Activated CD4-positive, alpha-beta T cell treated with anti-CD3 and anti-CD28 coated beads, Interleukin-2, amount 10 ng/mL, durations not matched to agents 24 days and 14 days (primary cell): ENCODE measurements around the gene RAB27A. TPM values are rescaled to one million over a fixed set of nuclear protein-coding genes. Genes with fewer than 3 reads are reported as not detected.
"Not testable (repeated sequence)": the region's sequence is repeated elsewhere in the genome, so short reads cannot be mapped to it uniquely, and the experiment has no call there.

ENCODE experiments used
- DNase-seq: peaks from one replicate; pipeline ENCODE4 v3.0.0; 2022
- H3K27ac Mint-ChIP-seq: one replicate; pipeline ENCODE4 v1.8.0; 2022; ENCODE audit warnings: mild to moderate bottlenecking, mixed read lengths
- H3K27me3 Mint-ChIP-seq: one replicate; pipeline ENCODE4 v1.8.0; 2022; ENCODE audit warnings: mixed read lengths
- H3K36me3 Mint-ChIP-seq: one replicate; pipeline ENCODE4 v1.8.0; 2022; ENCODE audit warnings: low read depth, mild to moderate bottlenecking, mixed read lengths
- H3K4me1 Mint-ChIP-seq: one replicate; pipeline ENCODE4 v1.8.0; 2021; ENCODE audit warnings: mixed read lengths
- H3K4me3 Mint-ChIP-seq: one replicate; pipeline ENCODE4 v1.8.0; 2022; ENCODE audit warnings: mild to moderate bottlenecking, moderate library complexity, mixed read lengths
- H3K9me3 Mint-ChIP-seq: one replicate; pipeline ENCODE4 v1.8.0; 2021; ENCODE audit warnings: mixed read lengths
- intact Hi-C: fragments of 100-400 bp; cut with micrococcal nuclease; formaldehyde crosslinking; loops from one replicate; pipeline ENCODE4 v1.15.1; 2023
- total RNA-seq: library from RNA; stranded (reverse); gene quantifications from 2 replicates; pipeline ENCODE4 v1.2.3, GENCODE V29; 2022

Gene RAB27A
- 98.8 and 100 TPM in 2 replicates for total RNA-seq

DNA sequence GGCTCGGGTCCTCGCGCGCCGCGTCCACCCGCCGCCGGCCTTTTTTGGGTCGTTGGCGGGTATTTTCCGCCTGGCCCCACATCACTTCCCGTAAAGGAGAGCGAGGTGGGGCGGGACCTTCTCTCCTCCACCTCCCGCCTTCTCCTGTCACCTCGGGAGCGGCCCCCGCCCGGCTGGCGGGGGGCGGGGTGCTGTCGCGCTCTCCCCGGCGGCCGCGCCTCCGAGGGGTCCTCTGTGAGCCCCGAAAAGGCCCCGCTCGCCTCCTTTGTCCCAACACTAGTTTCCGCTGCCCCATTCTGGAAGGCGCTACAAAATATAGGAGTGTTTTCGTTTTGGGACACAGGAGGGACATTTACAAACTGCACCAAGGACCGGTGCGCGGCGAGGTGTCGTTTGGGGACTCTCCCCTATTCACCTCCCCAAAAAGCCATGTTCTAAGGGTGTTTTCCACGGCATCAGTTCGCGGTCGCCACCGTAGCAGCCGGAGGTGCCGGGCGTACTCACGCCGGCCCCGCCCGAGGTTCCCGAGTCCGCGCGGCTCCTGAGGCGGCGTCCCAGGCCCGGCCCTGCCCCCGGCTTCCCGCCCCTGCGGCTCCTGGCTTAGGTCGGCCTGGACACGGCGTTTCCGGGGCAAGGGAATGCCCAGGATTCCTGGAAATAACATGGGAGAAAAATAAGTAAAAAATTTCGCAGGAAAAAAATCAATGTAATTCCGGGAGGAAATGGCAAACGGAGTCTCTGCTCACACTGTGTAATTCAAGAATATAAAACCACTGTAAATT, at the start of gene RAB27A:
Gene RAB27A, minus strand, starts transcription at position 68 of the 782 bp plus-strand sequence. CDS start 54,879 bp downstream, outside the sequence.
- Mint-ChIP-seq H3K4me3 (peak within 1 kb of the TSS; percentile 95), H3K27ac (peak within 1 kb of the TSS; percentile 94), H3K36me3 (peaks cover 27% of the 10 kb centered on the region), H3K27me3 (no peaks in the 10 kb centered on the region), H3K9me3 (no peaks in the 10 kb centered on the region), H3K4me1 (peaks cover 39% of the 10 kb centered on the region)
- DNase-seq = peak; percentile 95
- intact Hi-C loops = loop anchor here (1.0 to 5.0 kb wide), 8 partner anchors 10 to 147 kb away; partner anchors contain the start of genes PIGB and PIGBOS1

DNA sequence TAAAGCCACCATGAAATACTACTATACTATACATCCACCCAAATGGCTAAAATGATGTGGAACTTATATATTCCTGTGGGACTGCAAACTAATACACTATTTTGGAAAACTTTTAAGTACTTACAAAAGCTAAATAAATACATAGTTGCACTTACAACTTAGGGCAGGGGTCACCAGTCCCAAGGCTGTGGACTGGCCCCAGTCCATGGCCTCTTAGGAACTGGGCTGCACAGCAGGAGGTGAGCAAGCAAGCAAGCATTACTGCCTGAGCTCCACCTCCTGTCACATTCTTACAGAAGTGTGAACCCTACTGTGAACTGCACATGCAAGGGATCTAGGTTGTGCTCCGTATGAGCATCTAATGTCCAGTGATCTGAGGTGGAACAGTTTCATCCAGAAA, 47.5 kb upstream of the RAB27A start:
- intact Hi-C loops = no loop called here
- H3K4me3 Mint-ChIP-seq = no peak overlapping the region
- H3K9me3 Mint-ChIP-seq = no peaks in the 10 kb centered on the region

DNA sequence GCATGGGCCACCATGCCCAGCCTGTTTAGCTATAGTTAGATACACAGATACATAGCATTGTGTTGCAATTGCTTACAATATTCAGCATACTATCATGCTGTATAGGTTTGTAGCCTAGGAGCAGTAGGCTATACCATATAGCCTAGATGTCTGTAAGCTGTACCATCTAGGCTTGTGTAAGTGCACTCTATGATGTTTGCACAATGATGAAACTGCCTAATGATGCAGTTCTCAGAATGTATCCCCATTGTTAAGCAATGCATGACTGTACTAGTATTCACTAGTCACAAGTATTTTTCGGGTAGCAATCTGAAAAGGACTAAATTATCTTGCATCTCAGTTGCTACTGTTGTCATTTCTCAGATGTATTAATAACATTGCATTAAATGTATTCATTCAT, 45.4 kb upstream of the RAB27A start:
- H3K9me3 Mint-ChIP-seq = no peaks in the 10 kb centered on the region
- peaks cover 38% of the 10 kb centered on the region for H3K36me3 Mint-ChIP-seq
- intact Hi-C loops = no loop called here
- no peaks in the 10 kb centered on the region for H3K4me1 Mint-ChIP-seq
- H3K27me3 Mint-ChIP-seq = no peaks in the 10 kb centered on the region
- no peak overlapping the region for H3K4me3 Mint-ChIP-seq
- H3K27ac Mint-ChIP-seq = no peak overlapping the region
- no peak for DNase-seq

More for the DNA sequence above, 47.5 kb upstream of the RAB27A start:
- H3K36me3 Mint-ChIP-seq = peaks cover 29% of the 10 kb centered on the region
- no peak for DNase-seq
- H3K27me3 Mint-ChIP-seq = no peaks in the 10 kb centered on the region
- H3K27ac Mint-ChIP-seq = no peak overlapping the region
- no peaks in the 10 kb centered on the region for H3K4me1 Mint-ChIP-seq

DNA sequence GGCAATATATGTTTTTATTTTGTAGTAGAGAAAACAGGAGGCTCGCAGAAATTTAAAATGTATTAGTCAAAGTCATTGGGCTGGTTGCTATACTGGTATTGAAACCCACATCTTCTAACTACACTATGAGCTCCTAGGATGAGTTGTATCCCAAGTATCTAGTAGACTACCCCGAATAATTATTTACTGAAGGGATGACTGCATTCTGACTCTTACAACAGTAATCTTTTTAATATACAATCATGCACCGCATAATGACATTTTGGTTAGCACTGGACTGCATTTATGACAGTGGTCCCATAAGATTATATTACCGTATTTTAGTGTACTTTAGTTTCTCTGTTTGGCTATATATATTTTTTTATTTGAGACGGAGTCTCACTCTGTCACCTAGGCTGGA, 44.8 kb upstream of the RAB27A start:
- Mint-ChIP-seq H3K27me3 (no peaks in the 10 kb centered on the region), H3K4me1 (no peaks in the 10 kb centered on the region), H3K4me3 (no peak overlapping the region), H3K9me3 (no peaks in the 10 kb centered on the region), H3K27ac (no peak overlapping the region), H3K36me3 (peaks cover 37% of the 10 kb centered on the region)
- intact Hi-C loops = no loop called here
- no peak for DNase-seq

DNA sequence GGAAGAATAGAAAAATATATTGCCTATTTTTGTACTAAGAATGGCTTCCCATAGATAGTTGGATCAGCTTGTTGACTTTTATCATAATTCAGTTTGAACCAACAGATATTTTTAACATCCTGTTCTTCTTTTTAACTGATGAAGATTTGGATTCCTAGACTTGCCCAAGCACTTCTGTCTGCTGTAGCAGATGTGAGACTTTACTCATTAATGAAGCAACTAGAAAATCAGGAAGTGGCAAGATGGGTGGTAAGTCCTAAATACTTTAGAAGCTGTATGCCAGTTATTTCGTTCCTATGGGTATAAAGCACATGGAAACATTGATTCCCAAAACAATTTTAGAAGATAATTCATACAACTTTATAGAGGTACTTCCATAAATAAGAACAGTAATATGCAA, 37.8 kb upstream of the RAB27A start:
- intact Hi-C loops = no loop called here
- H3K4me1 Mint-ChIP-seq = peaks cover 6% of the 10 kb centered on the region
- H3K36me3 Mint-ChIP-seq = peaks cover 25% of the 10 kb centered on the region
- H3K9me3 Mint-ChIP-seq = no peaks in the 10 kb centered on the region
- H3K27ac Mint-ChIP-seq = no peak overlapping the region
- H3K27me3 Mint-ChIP-seq = no peaks in the 10 kb centered on the region
- no peak overlapping the region for H3K4me3 Mint-ChIP-seq
- DNase-seq = no peak

DNA sequence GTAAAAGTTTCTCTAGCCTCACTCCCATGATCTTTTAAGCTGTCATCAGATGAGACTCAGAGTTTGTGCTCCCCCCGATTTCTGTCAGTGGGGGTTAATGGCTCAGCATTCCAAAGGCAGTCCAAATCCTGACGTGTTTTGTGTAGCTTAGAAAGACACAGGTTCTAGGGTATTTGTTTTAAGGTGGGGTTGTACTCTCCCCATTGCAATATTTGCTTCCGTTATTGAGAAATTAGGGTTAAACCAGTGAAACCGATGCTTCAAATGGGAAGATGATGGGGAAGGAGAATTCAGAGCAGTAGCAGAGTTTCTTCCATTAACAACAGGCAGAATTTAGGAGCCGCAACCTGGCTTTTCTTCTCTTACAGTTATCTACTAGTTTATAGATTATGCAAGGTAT, 32.9 kb upstream of the RAB27A start:
- Mint-ChIP-seq H3K36me3 (peaks cover 15% of the 10 kb centered on the region), H3K27ac (peak overlapping the region; percentile 15), H3K27me3 (no peaks in the 10 kb centered on the region), H3K9me3 (no peaks in the 10 kb centered on the region), H3K4me1 (peaks cover 21% of the 10 kb centered on the region), H3K4me3 (no peak overlapping the region)
- DNase-seq = no peak
- intact Hi-C loops = no loop called here

DNA sequence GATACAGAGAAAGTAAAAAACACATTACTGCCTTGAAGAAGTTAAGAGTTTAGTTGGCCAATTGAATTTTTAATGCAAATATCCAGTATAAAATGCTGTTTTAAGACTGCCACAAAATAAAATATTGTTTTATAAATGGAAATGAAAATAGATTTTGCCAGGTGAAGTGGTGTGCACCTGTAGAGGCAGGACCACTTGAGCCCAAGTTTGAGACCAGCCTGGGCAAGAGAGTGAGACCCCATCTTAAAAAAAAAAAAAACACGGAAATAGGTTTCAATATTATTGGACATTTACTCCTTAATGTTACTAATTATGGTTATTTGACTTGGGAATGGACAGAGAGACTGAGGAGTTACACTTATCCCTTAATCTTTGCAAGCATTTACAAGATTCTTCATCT, 31.4 kb upstream of the RAB27A start:
- intact Hi-C loops = no loop called here
- Mint-ChIP-seq H3K27me3 (no peaks in the 10 kb centered on the region), H3K9me3 (no peaks in the 10 kb centered on the region), H3K4me3 (no peak overlapping the region), H3K36me3 (peaks cover 20% of the 10 kb centered on the region), H3K4me1 (peaks cover 24% of the 10 kb centered on the region), H3K27ac (no peak overlapping the region)
- DNase-seq = no peak

DNA sequence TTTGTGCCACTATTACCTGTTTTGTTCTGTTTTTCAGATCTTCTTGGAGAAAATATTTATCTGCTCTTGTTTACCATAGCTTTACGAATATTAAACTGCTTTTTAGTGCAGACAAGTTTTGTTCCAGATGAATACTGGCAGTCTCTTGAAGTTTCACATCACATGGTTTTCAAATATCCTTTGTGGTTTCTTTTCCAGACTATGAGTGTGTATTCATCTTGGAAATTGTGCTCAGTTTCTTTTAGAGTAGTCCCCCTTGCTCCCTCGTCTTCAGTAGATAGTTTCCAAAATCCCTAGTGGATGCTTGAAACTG, 30.6 kb upstream of the RAB27A start:
- H3K36me3 Mint-ChIP-seq = peaks cover 25% of the 10 kb centered on the region
- no peak for DNase-seq
- peak overlapping the region; percentile 79 for H3K4me3 Mint-ChIP-seq
- intact Hi-C loops = no loop called here
- H3K27ac Mint-ChIP-seq = peak overlapping the region; percentile 67
- H3K9me3 Mint-ChIP-seq = no peaks in the 10 kb centered on the region
- peaks cover 30% of the 10 kb centered on the region for H3K4me1 Mint-ChIP-seq
- no peaks in the 10 kb centered on the region for H3K27me3 Mint-ChIP-seq

DNA sequence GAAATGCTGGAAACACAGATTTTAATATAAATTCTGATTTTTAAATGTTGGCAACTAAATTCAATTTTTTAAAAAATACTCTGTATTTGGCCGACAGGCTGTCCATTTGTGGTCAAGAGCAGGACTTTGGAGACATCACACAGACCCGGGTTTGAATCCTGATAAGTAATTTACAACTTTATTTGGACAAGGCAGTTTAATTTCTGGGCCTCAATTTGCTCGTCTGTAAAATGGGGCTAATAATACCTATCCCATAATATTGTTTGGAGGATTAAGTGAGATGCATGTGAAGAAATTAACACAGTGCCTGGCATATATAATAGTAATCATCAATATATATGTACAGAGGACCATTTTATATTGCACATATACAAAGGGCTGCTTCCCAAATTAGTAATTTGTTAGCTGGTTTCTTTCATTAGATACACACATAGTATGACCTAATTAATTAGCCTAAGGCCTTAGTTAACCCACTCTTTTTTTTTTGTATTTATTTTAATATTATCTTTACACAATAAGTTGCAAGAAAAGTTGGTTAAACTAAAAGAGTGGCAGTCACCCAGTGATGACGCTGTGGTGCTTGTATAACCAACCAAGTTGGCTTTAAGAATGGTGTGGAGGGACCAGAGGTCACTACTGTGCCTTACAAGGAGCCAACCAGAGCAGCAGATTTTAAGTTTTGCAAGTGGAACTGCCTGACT, 30.1 kb upstream of the RAB27A start:
- Mint-ChIP-seq H3K36me3 (peaks cover 27% of the 10 kb centered on the region), H3K4me1 (peaks cover 34% of the 10 kb centered on the region), H3K9me3 (no peaks in the 10 kb centered on the region), H3K27ac (peak overlapping the region; percentile 99), H3K27me3 (no peaks in the 10 kb centered on the region), H3K4me3 (peak overlapping the region; percentile 97)
- DNase-seq = no peak
- intact Hi-C loops = loop anchor here (1.0 to 5.0 kb wide), 5 partner anchors 29 to 178 kb away; partner anchors contain the start of genes CCPG1 and PIERCE2

DNA sequence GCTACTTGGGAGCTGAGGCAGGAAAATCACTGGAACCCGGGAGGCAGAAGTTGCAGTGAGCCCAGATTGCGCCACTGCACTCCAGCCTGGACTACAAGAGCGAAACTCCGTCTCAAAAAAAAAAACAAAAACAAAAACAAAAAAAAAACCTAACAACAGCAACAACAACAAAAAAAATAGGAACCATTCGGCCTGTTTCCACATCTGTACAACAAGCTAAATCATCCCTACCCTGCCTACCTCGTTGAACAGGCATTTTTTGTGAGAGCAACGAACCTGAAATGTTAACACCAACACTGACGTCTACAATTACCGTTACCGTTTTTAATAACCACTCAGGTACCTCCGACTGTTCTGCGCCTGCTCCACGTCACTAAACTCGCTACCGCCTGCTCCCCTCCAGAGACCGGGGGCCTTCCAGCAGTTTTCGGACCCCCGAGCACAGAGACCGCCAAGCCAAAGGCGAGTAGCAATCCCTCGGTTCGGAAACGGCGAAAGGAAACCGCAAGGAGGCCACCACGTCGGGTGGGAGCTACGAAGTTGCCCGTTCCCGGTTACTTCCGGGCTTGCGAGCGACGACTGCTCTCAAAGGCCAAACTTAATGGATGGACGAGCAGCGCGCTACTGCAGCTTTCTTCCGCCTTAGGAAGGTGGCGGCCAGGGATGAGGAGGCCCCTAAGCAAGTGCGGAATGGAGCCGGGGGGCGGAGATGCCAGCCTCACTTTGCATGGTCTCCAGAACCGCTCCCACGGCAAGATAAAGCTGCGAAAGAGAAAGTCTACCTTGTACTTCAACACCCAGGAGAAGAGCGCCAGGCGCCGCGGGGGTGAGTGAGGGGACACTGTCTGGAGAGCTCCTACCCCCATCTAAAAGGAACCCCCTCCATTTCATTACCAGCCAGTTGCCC, 29.2 kb upstream of the RAB27A start, which contains the start of the genes PIGB and PIGBOS1:
Gene PIGB, plus strand, starts transcription at position 635 of the 907 bp plus-strand sequence. Its CDS starts 29 bp downstream, at position 664.
Gene PIGBOS1, minus strand, starts transcription at position 536 of the 907 bp plus-strand sequence. CDS start 1,331 bp downstream, outside the sequence.
- peaks cover 39% of the 10 kb centered on the region for H3K4me1 Mint-ChIP-seq
- peak within 1 kb of the TSS; percentile 97 for H3K4me3 Mint-ChIP-seq
- peaks cover 26% of the 10 kb centered on the region for H3K36me3 Mint-ChIP-seq
- H3K27me3 Mint-ChIP-seq = no peaks in the 10 kb centered on the region
- intact Hi-C loops = loop anchor here (1.0 to 5.0 kb wide), 5 partner anchors 29 to 178 kb away; partner anchors contain the start of genes CCPG1 and PIERCE2
- peak; percentile 95 for DNase-seq
- H3K27ac Mint-ChIP-seq = peak within 1 kb of the TSS; percentile 99
- H3K9me3 Mint-ChIP-seq = no peaks in the 10 kb centered on the region

DNA sequence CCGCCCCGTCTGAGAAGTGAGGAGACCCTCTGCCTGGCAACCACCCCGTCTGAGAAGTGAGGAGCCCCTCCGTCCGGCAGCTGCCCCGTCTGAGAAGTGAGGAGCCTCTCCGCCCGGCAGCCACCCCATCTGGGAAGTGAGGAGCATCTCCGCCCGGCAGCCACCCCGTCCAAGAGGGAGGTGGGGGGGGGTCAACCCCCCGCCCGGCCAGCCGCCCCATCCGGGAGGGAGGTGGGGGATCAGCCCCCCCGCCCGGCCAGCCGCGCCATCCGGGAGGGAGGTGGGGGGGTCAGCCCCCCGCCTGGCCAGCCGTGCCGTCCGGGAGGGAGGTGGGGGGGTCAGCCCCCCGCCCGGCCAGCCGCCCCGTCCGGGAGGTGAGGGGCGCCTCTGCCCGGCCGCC, 13.2 kb upstream of the RAB27A start:
- intact Hi-C loops, H3K27ac Mint-ChIP-seq, H3K4me1 Mint-ChIP-seq, H3K4me3 Mint-ChIP-seq, DNase-seq, H3K9me3 Mint-ChIP-seq, H3K27me3 Mint-ChIP-seq: not testable (repeated sequence)
- peaks cover 12% of the 10 kb centered on the region for H3K36me3 Mint-ChIP-seq

DNA sequence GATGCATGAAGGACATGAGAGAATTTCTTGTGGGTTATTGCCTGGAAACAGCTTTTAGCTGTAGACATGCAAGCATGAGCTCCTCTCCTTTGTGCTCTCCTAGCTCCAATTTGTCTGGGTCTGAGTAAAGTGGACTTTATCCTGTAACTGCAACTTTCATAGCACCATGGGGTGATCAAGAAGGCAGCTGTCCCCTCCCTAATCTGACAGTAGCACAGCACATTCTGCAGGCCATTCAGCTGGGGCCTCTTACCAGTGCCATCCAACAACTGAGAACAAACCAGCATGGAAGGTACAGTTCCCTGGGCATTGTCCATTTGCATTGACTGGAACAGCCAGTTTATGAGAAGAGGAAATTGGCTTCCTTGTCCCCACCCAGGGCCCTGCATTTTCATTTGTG, 7.7 kb upstream of the RAB27A start:
- intact Hi-C loops = no loop called here
- no peaks in the 10 kb centered on the region for H3K36me3 Mint-ChIP-seq
- H3K27ac Mint-ChIP-seq = no peak overlapping the region
- H3K4me3 Mint-ChIP-seq = no peak overlapping the region
- H3K9me3 Mint-ChIP-seq = no peaks in the 10 kb centered on the region
- no peaks in the 10 kb centered on the region for H3K27me3 Mint-ChIP-seq
- H3K4me1 Mint-ChIP-seq = peaks cover 2% of the 10 kb centered on the region
- no peak for DNase-seq

DNA sequence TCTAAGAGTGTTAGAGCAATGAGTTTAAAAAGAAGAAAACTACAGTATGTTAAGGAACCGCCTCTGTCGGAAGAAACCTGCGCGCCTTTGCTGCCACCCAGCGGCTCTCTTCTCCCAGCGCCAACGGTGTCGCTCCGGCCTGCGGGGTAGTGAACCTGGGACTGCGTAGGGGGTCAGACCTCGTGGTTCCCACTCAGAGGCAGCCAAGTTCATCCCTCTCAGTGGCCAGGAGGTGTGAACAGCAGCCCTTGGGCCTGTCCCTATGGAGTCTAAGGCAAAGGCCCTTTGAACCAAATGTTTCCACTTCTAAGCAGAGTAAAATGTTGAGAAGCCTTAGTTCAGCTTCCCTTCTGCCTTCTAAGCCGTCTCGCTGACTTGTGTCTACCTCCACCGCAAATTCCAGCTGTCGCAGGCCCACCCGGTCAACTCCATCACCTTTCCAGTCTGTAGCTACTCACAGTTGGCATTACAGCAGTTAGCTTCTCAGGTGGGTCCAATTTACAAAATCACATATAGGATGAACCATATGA, 980 bp upstream of the RAB27A start:
- peaks cover 22% of the 10 kb centered on the region for H3K36me3 Mint-ChIP-seq
- H3K4me1 Mint-ChIP-seq = peaks cover 34% of the 10 kb centered on the region
- H3K9me3 Mint-ChIP-seq = no peaks in the 10 kb centered on the region
- peak overlapping the region; percentile 95 for H3K4me3 Mint-ChIP-seq
- peak; percentile 95 for DNase-seq
- no peaks in the 10 kb centered on the region for H3K27me3 Mint-ChIP-seq
- intact Hi-C loops = loop anchor here (1.0 to 5.0 kb wide), 6 partner anchors 10 to 147 kb away; partner anchors contain the start of genes PIGB and PIGBOS1
- peak overlapping the region; percentile 90 for H3K27ac Mint-ChIP-seq
